PFSK-1 (cell line): ENCODE measurements around the gene ACOX1.

Experiments used
- POLR2AphosphoS5 ChIP-seq: IDR thresholded peaks from 2 replicates; pipeline ENCODE4 v1.6.1; 2012; ENCODE audit warnings: low read depth, mild to moderate bottlenecking, control low read depth, low read length, moderate library complexity
- TF ChIP-seq, protein P1 (sequence below), 2 experiments: IDR thresholded peaks; 2 replicates each; pipeline versions ENCODE4 v1.6.1 to v1.8.0; 2011 to 2012; ENCODE audit warnings: low read depth in 2 of 2, low read length in 2 of 2, control low read depth in 1 of 2, inconsistent platforms in 1 of 2, mild to moderate bottlenecking in 1 of 2, moderate library complexity in 1 of 2; ENCODE audit not compliant: insufficient read depth in 1 of 2

DNA sequence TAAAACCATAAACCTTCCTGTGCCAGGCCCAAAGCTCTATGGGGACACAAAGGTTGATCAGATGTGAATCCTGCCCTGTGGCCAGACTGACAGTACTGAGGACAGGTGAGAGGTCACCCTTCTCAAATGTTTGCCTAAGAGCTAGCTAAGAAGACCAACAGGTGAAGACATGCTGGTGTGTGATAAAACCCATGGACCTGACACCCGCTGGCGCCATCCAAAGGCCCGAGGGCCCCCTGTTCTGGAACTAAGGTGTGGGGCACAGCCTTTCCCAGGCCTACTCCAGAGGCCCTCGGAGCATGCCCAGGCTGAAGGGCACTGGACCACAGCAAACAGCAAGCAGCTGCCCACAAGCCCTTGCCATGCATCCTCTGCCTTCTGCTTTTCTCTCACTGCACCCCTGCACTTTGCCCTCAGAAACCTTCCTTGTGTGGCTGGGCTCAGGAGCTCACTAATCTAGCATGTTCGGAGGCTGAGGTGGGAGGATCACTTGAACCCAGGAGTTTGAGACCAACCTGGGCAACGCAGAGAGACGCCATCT lies 16.5 kb upstream of the ACOX1 start:
- no peak for TF ChIP-seq POLR2AphosphoS5
- TF ChIP-seq, protein P1, sequence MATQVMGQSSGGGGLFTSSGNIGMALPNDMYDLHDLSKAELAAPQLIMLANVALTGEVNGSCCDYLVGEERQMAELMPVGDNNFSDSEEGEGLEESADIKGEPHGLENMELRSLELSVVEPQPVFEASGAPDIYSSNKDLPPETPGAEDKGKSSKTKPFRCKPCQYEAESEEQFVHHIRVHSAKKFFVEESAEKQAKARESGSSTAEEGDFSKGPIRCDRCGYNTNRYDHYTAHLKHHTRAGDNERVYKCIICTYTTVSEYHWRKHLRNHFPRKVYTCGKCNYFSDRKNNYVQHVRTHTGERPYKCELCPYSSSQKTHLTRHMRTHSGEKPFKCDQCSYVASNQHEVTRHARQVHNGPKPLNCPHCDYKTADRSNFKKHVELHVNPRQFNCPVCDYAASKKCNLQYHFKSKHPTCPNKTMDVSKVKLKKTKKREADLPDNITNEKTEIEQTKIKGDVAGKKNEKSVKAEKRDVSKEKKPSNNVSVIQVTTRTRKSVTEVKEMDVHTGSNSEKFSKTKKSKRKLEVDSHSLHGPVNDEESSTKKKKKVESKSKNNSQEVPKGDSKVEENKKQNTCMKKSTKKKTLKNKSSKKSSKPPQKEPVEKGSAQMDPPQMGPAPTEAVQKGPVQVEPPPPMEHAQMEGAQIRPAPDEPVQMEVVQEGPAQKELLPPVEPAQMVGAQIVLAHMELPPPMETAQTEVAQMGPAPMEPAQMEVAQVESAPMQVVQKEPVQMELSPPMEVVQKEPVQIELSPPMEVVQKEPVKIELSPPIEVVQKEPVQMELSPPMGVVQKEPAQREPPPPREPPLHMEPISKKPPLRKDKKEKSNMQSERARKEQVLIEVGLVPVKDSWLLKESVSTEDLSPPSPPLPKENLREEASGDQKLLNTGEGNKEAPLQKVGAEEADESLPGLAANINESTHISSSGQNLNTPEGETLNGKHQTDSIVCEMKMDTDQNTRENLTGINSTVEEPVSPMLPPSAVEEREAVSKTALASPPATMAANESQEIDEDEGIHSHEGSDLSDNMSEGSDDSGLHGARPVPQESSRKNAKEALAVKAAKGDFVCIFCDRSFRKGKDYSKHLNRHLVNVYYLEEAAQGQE (IDR thresholded peaks at IDR 0.05; ENCODE audit: insufficient read depth in 1 of 2, low read depth in 2 of 2, low read length in 2 of 2), result no peak
